ENCODE data around the gene SQSTM1. TPM values are rescaled to one million over a fixed set of nuclear protein-coding genes. Genes with fewer than 3 reads are reported as not detected.

SQSTM1 gene
- total and polyA plus RNA-seq, 9 of the 15 experiments (the other 6 are each of a cell fraction or from before 2014, with no cell fraction given): 5.6 to 148 (median 64.0) TPM

- no peak for TF ChIP-seq HCFC1 (IDR thresholded peaks at IDR 0.05; ENCODE audit: low read depth, low read length)
- TF ChIP-seq RFX1 (IDR thresholded peaks at IDR 0.05): no peak
- no peak for TF ChIP-seq LEF1 (IDR thresholded peaks at IDR 0.05)
- no peak for TF ChIP-seq ZBED1 (IDR thresholded peaks at IDR 0.05)
- TF ChIP-seq MXI1 (IDR thresholded peaks at IDR 0.05; ENCODE audit: low read depth, low read length): no peak
- TF ChIP-seq PKNOX1 (IDR thresholded peaks at IDR 0.05): no peak
- TF ChIP-seq STAG1 (CRISPR knock-in tag; IDR thresholded peaks at IDR 0.05; ENCODE audit: borderline replicate concordance): no peak
- TF ChIP-seq NCOA6 (IDR thresholded peaks at IDR 0.05): no peak
- TF ChIP-seq SMARCC2 (IDR thresholded peaks at IDR 0.05; ENCODE audit: low read depth): no peak
- peak; percentile 62 for TF ChIP-seq TCF3 (CRISPR knock-in tag; IDR thresholded peaks at IDR 0.05)
- TF ChIP-seq MAFG (tag; conservative IDR thresholded peaks at IDR 0.05): no peak
- no peak for TF ChIP-seq ZFPM2 (CRISPR knock-in tag; IDR thresholded peaks at IDR 0.05)
- TF ChIP-seq CREB5 (CRISPR knock-in tag; IDR thresholded peaks at IDR 0.05): no peak
- TF ChIP-seq STAT6 (CRISPR knock-in tag; IDR thresholded peaks at IDR 0.05): no peak
- TF ChIP-seq ZC3H11A (IDR thresholded peaks at IDR 0.05; ENCODE audit: low read depth, low read length): no peak
- TF ChIP-seq ZNF785 (CRISPR knock-in tag; IDR thresholded peaks at IDR 0.05): no peak
- no peak for TF ChIP-seq SNIP1 (IDR thresholded peaks at IDR 0.05; ENCODE audit: low read depth)
- TF ChIP-seq ZNF239 (CRISPR knock-in tag; IDR thresholded peaks at IDR 0.05): no peak
- TF ChIP-seq RERE (CRISPR knock-in tag; IDR thresholded peaks at IDR 0.05; ENCODE audit: borderline replicate concordance): no peak
- no peak for TF ChIP-seq ZNF75A (CRISPR knock-in tag; IDR thresholded peaks at IDR 0.05)
Measured at GRCh38 chr5:179821298-179822058, 773 bp downstream of the SQSTM1 start (continued).

Measured in K562 (cell line).